HG02885 (cell line): ENCODE data around the gene ENTREP1.

ENCODE experiments used
- ATAC-seq: cut with Tn5 transposase; IDR thresholded peaks from one replicate; pipeline ENCODE4 v1.9.1; 2021; ENCODE audit warnings: mild to moderate bottlenecking; ENCODE audit not compliant: unreplicated experiment, poor library complexity

Gene ENTREP1

GRCh38 chr9:69357821-69358220 lies 32.8 kb downstream of the ENTREP1 start:
- no peak for ATAC-seq

- no peak for ATAC-seq
Observed at GRCh38 chr9:69363191-69363590, 38.2 kb downstream of the ENTREP1 start.

DNA sequence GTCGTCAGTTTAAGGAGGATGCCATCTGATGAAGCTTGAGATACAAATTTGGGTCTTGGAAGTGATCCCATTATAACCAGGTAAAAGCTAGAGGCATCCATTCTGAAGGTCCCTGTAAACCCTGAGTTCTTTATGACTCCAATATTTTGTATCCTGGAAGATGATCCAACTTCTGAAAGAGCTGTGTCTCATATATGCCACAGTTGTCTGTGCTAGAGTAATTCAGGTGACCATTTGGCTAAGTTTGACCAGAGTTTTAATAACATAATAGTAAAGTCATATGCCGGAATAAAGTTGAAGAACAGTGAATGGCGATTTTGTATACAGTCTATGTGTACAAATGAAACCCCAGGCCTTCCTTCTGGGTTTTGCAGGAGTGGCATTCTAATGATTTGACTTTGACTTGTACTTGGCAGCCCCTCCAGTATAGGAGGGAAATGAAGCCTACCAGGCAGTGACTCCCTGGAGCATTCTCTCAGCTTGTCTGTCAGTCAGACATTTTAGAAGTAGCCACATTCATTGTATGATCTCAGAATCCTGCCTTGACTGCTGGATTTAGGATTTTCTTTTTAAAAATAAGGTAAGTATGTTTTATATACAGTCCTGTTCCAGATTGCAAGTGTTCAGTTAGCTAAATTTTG lies 39.6 kb downstream of the ENTREP1 start:
- ATAC-seq: no peak

GRCh38 chr9:69370430-69370829 lies 45.4 kb downstream of the ENTREP1 start:
- no peak for ATAC-seq

DNA sequence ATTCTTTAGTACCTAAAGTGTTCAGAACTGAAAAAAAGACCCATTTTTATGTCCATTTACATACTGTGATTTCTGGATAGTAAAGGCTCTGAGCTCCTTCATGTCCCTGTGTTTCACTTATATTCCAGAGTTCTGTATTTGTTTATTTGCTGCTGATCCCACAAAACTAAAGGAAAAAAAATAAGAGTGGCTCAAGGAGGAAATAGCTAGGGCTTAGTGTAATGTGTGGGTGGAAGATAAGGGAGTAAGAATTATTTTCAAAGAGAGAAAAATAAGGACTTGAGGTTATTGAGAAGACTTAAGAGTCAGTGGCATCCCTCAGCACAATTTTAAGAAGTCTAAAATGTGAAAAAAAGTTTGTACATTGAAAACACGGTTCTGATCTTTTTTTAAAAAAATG lies 46.0 kb downstream of the ENTREP1 start:
- ATAC-seq: no peak

GRCh38 chr9:69376651-69377050 lies 51.6 kb downstream of the ENTREP1 start:
- no peak for ATAC-seq

- ATAC-seq: no peak
Observed at GRCh38 chr9:69377291-69377690, 52.3 kb downstream of the ENTREP1 start.

DNA sequence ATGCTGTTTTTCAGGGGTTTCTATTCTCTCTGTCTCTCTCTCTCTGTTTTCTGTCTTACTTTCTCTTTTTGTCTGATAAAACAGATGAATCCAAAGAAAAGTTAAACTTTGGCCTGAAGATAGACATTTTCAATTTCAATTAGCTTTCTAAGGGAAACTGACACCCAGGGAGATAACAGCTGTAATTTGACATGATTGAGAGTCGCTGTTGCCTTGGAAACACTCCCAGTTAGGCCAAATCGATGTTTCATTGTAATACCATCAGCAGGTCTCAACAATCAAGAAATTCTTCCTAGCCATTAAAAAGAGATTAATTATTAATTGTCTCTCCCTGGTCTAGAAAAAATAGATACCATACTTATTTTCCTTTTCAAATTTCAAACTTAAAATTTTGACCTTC lies 53.0 kb downstream of the ENTREP1 start:
- ATAC-seq: no peak

DNA sequence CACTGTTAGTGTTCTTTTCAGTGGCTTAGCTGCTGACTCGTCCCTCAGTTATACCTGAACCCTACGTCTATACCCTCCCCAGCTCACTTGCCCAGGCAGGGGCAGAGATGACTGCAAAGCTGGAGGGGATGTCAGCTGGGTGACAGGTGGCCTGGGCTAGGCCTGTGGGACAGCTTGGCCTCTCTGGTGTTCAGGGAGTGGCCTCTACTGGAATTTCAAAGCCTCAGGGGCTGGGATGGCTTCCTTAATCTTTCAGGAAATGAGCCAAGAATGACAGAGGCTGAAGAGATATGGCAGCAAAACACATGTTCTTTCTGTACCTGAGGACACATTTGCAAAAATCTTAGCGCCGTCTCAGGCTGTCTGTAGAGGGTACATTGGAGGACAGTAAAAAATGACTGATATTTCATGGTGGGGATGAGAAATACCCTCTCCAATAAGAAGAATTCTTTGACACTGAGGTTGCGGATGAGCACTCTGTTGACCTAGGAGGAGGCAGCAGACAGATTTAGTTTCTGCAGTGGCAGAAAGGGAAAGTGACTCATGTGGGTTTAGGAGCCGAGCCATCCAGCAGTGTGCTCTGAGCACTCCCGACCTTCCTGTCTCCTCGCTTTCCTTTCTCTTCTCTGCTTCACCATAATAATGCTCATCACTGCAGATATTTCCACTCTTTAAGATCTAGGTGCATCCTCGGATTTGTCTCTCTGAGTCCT lies 54.4 kb downstream of the ENTREP1 start:
- ATAC-seq: no peak

DNA sequence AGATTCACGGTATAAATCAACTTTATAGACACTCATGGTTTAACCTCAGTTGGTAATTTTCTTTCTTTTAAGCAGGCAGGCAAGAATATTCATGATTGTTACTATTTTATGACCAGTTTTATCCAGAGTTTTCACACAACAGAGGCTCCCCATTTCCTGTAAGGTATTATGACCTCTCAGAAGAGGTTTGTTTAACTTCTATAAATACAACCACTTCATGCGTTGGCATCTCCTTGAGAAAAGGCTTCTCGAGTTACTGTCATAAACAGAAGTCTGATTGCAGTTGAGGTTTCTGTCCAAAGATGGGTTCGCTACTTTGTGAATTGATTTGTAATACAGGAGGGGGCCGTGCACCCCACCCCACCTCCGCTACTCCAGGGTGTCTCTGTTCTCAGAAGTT lies 55.3 kb downstream of the ENTREP1 start:
- ATAC-seq: no peak

DNA sequence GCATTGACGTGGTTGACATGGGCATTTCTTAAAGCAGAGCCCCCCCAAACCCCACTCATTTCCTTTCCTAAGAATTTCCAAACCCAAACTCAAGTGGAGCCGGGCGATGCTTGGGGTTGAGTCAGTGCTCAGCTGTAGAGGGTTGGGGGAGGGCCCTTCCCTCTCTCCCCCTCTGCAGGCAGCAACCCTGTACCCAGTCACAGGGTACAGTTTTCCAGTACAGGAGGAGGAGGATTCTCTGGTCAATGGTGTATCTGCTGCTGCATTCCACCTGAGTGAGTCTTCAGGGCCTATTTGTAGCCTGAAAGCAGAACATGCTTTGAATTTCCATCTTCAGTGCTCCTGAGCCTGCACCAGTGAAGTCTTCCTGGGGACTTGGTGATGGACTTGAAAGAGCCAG lies 55.8 kb downstream of the ENTREP1 start:
- no peak for ATAC-seq

DNA sequence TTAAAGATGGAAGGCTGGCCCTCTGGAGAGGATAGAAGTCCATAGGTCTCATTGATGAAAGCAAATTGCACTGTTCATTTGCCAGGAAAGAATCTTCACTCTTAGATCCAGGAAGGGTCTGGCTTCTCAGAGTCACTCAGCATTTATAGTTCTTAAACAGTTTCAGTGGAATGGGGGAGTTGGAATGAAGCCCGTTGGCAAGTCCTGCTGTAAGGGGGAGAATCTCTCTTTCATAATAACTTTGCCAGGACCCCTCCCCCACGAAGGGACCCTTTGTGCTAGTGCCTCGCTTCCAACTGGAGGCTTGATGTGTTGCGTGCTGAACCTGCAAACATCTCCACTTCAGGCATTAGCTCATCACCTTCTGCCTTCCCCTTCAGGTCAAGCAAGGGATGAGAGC lies 57.1 kb downstream of the ENTREP1 start:
- ATAC-seq: no peak

DNA sequence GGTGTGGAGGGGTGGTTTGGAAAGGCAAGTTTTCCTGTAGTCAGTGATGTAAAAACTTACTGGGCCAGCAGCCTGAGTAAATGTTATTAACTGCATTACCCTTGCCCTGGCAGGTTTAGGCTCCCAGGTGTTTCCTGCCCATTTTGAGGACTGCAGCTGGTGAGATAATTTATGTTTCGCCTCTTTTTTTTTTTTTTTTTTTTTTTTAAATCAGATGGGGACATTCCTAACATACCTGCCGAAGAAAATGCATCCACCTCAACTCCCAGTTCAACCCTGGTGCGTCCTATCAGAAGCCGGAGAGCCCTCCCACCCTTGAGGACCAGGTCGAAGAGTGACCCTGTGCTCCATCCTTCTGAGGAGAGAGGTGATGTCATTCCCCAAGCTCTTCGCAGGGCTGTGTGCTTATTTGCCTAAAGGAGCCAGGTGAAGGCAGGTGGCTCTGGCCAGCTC lies 60.6 kb downstream of the ENTREP1 start:
- no peak for ATAC-seq

DNA sequence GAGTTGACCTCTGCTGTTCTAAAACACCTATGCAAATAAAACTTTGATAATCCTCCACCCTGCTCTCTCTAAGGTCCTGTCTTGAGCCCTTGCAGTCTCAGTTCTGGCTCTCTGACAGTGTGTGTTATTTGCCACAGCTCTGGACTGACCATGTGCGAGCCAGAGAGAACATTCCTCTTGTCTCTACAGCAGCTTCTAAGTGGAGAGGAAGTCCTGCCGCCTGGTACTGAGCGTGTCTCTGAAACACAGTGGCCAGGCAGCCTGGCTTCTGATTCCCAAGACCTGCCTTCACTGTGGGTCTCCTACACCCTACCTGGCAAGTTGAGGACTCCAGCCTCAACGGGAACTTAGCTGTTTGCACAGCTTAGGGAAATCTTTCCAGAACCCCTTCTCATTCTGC lies 61.6 kb downstream of the ENTREP1 start:
- ATAC-seq: no peak

DNA sequence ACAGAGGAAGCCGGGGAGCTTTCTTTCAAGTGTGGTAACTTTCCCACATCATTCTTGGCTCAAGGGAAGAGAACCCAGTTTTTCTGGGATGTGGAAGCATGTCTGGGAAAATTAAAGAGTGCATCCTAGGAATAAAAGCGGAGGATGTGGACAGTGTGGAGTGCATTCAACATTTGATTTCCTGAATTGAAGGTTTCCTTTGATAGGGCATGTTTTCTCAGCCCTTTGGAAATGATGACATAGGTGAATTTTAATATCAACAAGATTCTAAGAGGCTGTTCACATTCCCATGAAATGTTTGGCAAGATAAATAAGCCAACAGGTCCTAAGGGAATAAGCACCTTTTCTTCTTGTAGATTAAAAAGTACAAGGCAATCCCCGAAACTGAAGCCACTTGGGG lies 63.6 kb downstream of the ENTREP1 start:
- ATAC-seq: no peak

- ATAC-seq: no peak
Observed at GRCh38 chr9:69389437-69389995, 64.5 kb downstream of the ENTREP1 start.

- ATAC-seq: no peak
Observed at GRCh38 chr9:69391487-69391886, 66.5 kb downstream of the ENTREP1 start.

GRCh38 chr9:69391946-69392345 lies 66.9 kb downstream of the ENTREP1 start:
- no peak for ATAC-seq

- ATAC-seq: no peak
Observed at GRCh38 chr9:69392826-69393225, 67.8 kb downstream of the ENTREP1 start.

GRCh38 chr9:69393425-69393824 lies 68.4 kb downstream of the ENTREP1 start:
- no peak for ATAC-seq

GRCh38 chr9:69395718-69396117 lies 70.7 kb downstream of the ENTREP1 start:
- no peak for ATAC-seq

DNA sequence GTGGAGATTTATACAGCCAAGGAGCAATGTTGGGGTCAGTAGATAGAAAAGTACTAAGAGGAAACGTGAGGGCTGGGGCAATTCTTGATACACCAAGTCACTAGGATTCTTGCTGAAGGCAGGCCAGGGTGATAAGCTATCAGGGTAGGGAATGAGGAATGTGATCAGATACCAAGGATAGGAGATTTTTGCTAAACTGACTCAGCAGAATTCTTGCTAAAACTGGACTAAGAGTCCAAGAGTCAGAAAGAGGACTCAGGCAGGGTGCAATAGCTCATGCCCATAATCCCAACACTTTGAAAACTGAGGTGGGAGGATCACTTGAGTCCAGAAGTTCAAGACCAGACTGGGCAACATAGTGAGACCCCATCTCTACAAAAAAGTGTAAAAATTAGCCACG lies 71.7 kb downstream of the ENTREP1 start:
- no peak for ATAC-seq
